GM12878 (cell line): Measurements from ENCODE around the gene HMGCS1. TPM values are rescaled to one million over a fixed set of nuclear protein-coding genes. Genes with fewer than 3 reads are reported as not detected.

Experiments
- BACH1 ChIP-seq: fragments of 450-650 bp; IDR thresholded peaks from 2 replicates; pipeline ENCODE4 v1.6.1; 2017; ENCODE audit warnings: mild to moderate bottlenecking, borderline replicate concordance
- BHLHE40 ChIP-seq, 2 experiments: fragments of 450-650 bp in 1 of 2; IDR thresholded peaks; 2 replicates each; pipeline ENCODE4 v1.6.1; 2011 to 2017; ENCODE audit warnings: low read depth in 2 of 2, borderline replicate concordance in 1 of 2, improper control_type of control experiment in 1 of 2, low read length in 1 of 2, mild to moderate bottlenecking in 1 of 2
- CBX3 ChIP-seq: fragments of 200-600 bp; sonication (generic); IDR thresholded peaks from 2 replicates; pipeline ENCODE4 v1.6.1; 2016; ENCODE audit warnings: low read depth, borderline replicate concordance
- CHD1 ChIP-seq: IDR thresholded peaks from 2 replicates; pipeline ENCODE4 v1.6.1; 2012; ENCODE audit warnings: low read depth, low read length, improper control_type of control experiment
- EGR1 ChIP-seq, 2 experiments: IDR thresholded peaks; 1 replicate in 1 of 2; 2 replicates in 1 of 2; pipeline ENCODE4 v1.6.1; 2011 to 2012; ENCODE audit warnings: low read depth in 2 of 2, low read length in 2 of 2, borderline replicate concordance in 1 of 2, mild to moderate bottlenecking in 1 of 2, moderate library complexity in 1 of 2
- ESRRA ChIP-seq: IDR thresholded peaks from 2 replicates; pipeline ENCODE4 v1.6.1; 2012; ENCODE audit warnings: mild to moderate bottlenecking, low read length, improper control_type of control experiment
- HDGF ChIP-seq: fragments of 450-650 bp; IDR thresholded peaks from 2 replicates; pipeline ENCODE4 v1.6.1; 2016; ENCODE audit warnings: antibody characterized with exemption
- MTA3 ChIP-seq: IDR thresholded peaks from 2 replicates; pipeline ENCODE4 v1.6.1; 2012; ENCODE audit warnings: low read length, inconsistent platforms, borderline replicate concordance
- NR2F1 ChIP-seq: fragments of 450-650 bp; conservative IDR thresholded peaks from 2 replicates; pipeline ENCODE4 v1.6.1; 2017; ENCODE audit warnings: mild to moderate bottlenecking
- RAD51 ChIP-seq: fragments of 450-650 bp; IDR thresholded peaks from 2 replicates; pipeline ENCODE4 v1.6.1; 2016; ENCODE audit warnings: moderate library complexity, mild to moderate bottlenecking, inconsistent platforms
- RB1 ChIP-seq: fragments of 450-650 bp; formaldehyde crosslinking; IDR thresholded peaks from 2 replicates; pipeline ENCODE4 v1.6.1; 2017; ENCODE audit warnings: mild to moderate bottlenecking, borderline replicate concordance
- REST ChIP-seq: IDR thresholded peaks from 2 replicates; pipeline ENCODE4 v1.6.1; 2012; ENCODE audit warnings: mild to moderate bottlenecking, low read depth, low read length
- RUNX3 ChIP-seq: IDR thresholded peaks from 2 replicates; pipeline ENCODE4 v1.6.1; 2012; ENCODE audit warnings: low read length, inconsistent platforms
- SMARCA5 ChIP-seq: fragments of 450-650 bp; IDR thresholded peaks from 2 replicates; pipeline ENCODE4 v1.6.1; 2017; ENCODE audit warnings: mild to moderate bottlenecking
- SRF ChIP-seq, 2 experiments: IDR thresholded peaks; 2 replicates each; pipeline ENCODE4 v1.6.1; 2011; ENCODE audit warnings: low read depth in 2 of 2, low read length in 2 of 2, mild to moderate bottlenecking in 1 of 2, moderate library complexity in 1 of 2
- SUPT20H ChIP-seq: IDR thresholded peaks from 2 replicates; pipeline ENCODE4 v1.6.1; 2011; ENCODE audit warnings: low read depth, mild to moderate bottlenecking, low read length, moderate library complexity, borderline replicate concordance; ENCODE audit not compliant: control insufficient read depth
- SUZ12 ChIP-seq: fragments of 200-600 bp; sonication (generic); IDR thresholded peaks from one replicate; pipeline ENCODE4 v1.6.1; 2018; ENCODE audit warnings: antibody characterized with exemption, mild to moderate bottlenecking; ENCODE audit not compliant: unreplicated experiment
- TCF3 ChIP-seq: IDR thresholded peaks from 2 replicates; pipeline ENCODE4 v1.6.1; 2012; ENCODE audit warnings: low read depth, mild to moderate bottlenecking, low read length, borderline replicate concordance; ENCODE audit not compliant: insufficient read depth
- USF2 ChIP-seq: IDR thresholded peaks from 2 replicates; pipeline ENCODE4 v1.6.1; 2011; ENCODE audit warnings: low read depth, low read length, improper control_type of control experiment, borderline replicate concordance
- ZBTB33 ChIP-seq: fragments of 450-650 bp; IDR thresholded peaks from 2 replicates; pipeline ENCODE4 v1.6.1; 2017; ENCODE audit warnings: mild to moderate bottlenecking
- ZNF207 ChIP-seq: fragments of 450-650 bp; IDR thresholded peaks from 2 replicates; pipeline ENCODE4 v1.6.1; 2014; ENCODE audit warnings: antibody characterized with exemption, mild to moderate bottlenecking, borderline replicate concordance
- ZNF24 ChIP-seq: fragments of 450-650 bp; IDR thresholded peaks from 2 replicates; pipeline ENCODE4 v1.6.1; 2017; ENCODE audit warnings: antibody characterized with exemption, mild to moderate bottlenecking
- ZZZ3 ChIP-seq: IDR thresholded peaks from 2 replicates; pipeline ENCODE4 v1.6.1; 2011; ENCODE audit warnings: low read depth; ENCODE audit not compliant: control insufficient read depth, insufficient read length
- polyA plus RNA-seq, 11 experiments: library from polyadenylated mRNA; depleted of rRNA in 4 of 11; unstranded in 6 of 11; stranded (reverse) in 5 of 11; fragments of >200 nt; fragmentation: Nextera tagmentation in 4 of 11; fragmentation: Illumina TruSeq in 1 of 11; extraction: Ambion mirVana in 4 of 11; extraction: Trizol in 1 of 11; gene quantifications; 1 replicate in 1 of 11; 2 replicates in 10 of 11; pipeline versions ENCODE4 v1.2.1 to v1.2.3, GENCODE V29; 2011 to 2016; ENCODE audit warnings: inconsistent platforms in 2 of 11, missing spikeins in 2 of 11, low read depth in 1 of 11
- total RNA-seq, 4 experiments: library from RNA; depleted of rRNA in 3 of 4; stranded (reverse); fragments of >200 nt in 3 of 4; fragmentation: Illumina TruSeq in 1 of 4; extraction: Trizol in 1 of 4; gene quantifications; 2 replicates each; pipeline versions ENCODE4 v1.2.1 to v1.2.3, GENCODE V29; 2013 to 2021

HMGCS1 gene
- total and polyA plus RNA-seq, 10 of the 15 experiments (the other 5 are each of a cell fraction or from before 2014, with no cell fraction given) = 24.0 to 193 (median 108) TPM

GRCh38 chr5:43313035-43313853 lies at the start of gene HMGCS1 (continued):
- TF ChIP-seq HDGF = peak; percentile 98
- TF ChIP-seq EGR1 (IDR thresholded peaks at IDR 0.05; ENCODE audit: borderline replicate concordance in 1 of 2, low read depth in 2 of 2, low read length in 2 of 2) = peak in 1 of 2 experiments; percentile 36; a peak in 1 of 3 replicates
- no peak for TF ChIP-seq ZNF24
- no peak for TF ChIP-seq SUZ12
- peak; percentile 85 for TF ChIP-seq NR2F1
- TF ChIP-seq BACH1 = peak; percentile 85
- peak; percentile 88; the same call in 1 of the 2 replicates for TF ChIP-seq RB1
- no peak for TF ChIP-seq MTA3
- TF ChIP-seq RAD51 = peak; percentile 74; the same call in 1 of the 2 replicates
- 0 out of 4 replicates have a peak, but pooled peaks of 1 of the 2 experiments have one; percentile 40 for TF ChIP-seq SRF (IDR thresholded peaks at IDR 0.05; ENCODE audit: low read depth in 2 of 2, low read length in 2 of 2)
- peak; percentile 21 for TF ChIP-seq RUNX3
- TF ChIP-seq TCF3 = peak; percentile 70; the same call in 1 of the 2 replicates
- no peak for TF ChIP-seq CBX3
- TF ChIP-seq USF2 = no peak; the same call in 1 of the 2 replicates
- peak; percentile 46; the same call in 1 of the 2 replicates for TF ChIP-seq ZNF207
- TF ChIP-seq REST = no peak
- TF ChIP-seq ZBTB33 = no peak
- TF ChIP-seq ESRRA = peak; percentile 79; the same call in 1 of the 2 replicates
- TF ChIP-seq ZZZ3 = no peak
- TF ChIP-seq CHD1 = no peak
- peak; percentile 97 to 99 for TF ChIP-seq BHLHE40 (IDR thresholded peaks at IDR 0.05; ENCODE audit: borderline replicate concordance in 1 of 2, low read depth in 2 of 2, low read length in 1 of 2)
- TF ChIP-seq SMARCA5 = 0 out of 2 replicates have a peak, but pooled peaks have one; percentile 38
- TF ChIP-seq SUPT20H = no peak
